KBM-7 (cell line): Measurements from ENCODE around the gene ZFHX2.

Source experiments
- DNase-seq: peaks from one replicate; pipeline ENCODE4 v3.0.0-alpha.2; 2015
- in situ Hi-C: fragments of 300-500 bp; cut with MboI; formaldehyde crosslinking; loops from 2 replicates; pipeline ENCODE4 v1.14.3; 2020; ENCODE audit warnings: low sequenced_read_pairs, low pct_unique_long_range_greater_than_20kb, mixed read lengths

The ZFHX2 gene

DNA sequence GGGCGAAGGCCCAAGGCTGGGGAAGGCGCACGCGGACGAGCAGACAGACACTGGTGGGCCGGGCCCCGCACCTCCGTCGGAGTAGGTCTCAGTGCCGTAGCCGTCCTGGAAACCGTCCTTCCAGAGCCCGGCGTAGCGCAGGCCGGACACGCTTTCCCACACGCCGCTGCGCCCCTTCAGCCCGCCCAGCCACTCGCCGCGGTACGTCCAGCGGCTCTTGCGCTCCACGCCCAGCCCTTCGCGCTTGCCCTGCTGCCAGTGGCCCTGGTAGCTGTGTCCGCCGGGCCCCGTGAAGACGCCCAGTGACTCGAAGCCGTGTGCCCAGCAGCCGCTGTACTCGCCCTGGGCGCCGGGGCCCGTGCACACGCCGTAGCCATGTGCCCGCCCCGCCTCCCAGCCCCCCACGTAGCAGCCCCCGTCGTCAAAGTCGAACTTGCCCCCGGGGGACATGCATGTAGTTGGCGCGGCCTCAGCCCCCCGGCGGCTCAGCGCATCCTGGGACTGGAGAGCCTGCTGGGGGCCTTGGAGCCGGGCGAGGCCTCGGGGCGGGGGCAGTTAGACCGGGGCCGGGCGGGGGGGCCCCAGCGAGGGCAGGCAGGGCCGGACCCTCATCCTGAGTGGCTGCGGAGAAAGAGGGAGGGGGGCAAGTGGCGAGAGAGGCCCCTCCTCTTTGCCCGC lies 25.6 kb upstream of the ZFHX2 start:
- DNase-seq, result no peak

DNA sequence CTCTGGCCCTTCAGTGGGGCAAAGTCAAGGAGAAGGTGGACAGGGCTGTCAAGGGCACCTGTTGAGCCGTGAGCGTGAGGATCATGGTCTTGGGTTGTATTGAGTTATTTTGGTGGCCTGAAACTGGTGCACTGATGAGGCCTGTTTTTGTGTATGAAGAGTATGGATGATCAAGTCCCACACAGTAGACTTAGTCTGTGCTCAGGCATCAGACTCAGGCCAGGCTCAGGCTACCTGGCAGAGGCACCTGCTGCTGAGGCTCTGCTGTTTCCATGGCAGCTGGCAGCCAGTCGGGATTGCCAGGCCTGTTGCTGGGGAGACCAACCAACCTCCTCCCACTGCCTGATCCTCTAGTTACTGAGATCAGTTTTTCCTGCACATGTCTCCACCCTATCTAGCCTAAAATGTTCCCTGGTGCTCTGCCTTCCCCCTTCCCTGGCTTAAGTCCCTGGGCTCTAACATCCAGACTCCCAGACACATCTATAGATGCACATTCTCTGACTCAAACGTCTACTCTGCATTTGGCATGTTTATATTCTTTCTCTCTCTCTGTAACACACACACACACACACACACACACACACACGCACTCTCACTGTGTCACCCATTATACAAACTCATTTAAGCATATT lies 21.9 kb upstream of the ZFHX2 start:
- in situ Hi-C loops, result no loop called here
- DNase-seq, result no peak

More for the DNA sequence above, 25.6 kb upstream of the ZFHX2 start:
- in situ Hi-C loops, result no loop called here

DNA sequence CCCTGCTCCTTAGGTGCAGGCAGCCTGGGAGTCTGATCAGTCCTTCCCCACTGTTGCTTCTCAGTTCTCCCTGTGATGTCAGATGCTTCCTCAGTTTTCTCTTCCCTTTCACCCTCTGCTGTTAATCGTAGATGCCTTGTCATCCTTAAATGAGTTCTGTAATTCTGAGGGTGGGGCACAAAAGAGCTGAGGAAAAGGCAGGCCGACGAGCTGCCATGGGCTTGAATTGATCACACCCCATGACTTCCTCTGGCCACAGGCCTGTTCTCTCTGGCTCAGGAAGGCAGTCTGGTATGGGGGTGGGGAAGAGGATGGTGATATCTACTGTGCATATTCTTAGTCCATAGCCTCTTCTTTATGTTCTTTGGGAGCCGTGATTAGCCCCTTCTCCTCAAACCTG lies 21.3 kb upstream of the ZFHX2 start:
- in situ Hi-C loops, result no loop called here
- DNase-seq, result peak; percentile 62

DNA sequence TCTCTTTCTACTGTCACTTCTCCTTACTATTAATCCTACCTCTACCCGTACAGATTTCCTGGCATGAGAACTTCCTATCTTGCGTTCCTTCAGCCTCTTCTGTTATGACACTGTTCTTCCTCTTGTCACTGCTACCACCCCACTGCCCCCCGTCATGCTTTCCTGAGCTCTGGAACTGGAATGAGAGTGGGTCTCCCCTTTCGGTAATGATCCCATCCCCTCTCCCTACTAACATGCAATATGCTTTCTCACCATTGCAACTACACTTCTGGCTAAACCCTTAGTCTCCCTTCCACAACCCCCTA lies 20.9 kb upstream of the ZFHX2 start:
- no peak for DNase-seq
- in situ Hi-C loops, result no loop called here

DNA sequence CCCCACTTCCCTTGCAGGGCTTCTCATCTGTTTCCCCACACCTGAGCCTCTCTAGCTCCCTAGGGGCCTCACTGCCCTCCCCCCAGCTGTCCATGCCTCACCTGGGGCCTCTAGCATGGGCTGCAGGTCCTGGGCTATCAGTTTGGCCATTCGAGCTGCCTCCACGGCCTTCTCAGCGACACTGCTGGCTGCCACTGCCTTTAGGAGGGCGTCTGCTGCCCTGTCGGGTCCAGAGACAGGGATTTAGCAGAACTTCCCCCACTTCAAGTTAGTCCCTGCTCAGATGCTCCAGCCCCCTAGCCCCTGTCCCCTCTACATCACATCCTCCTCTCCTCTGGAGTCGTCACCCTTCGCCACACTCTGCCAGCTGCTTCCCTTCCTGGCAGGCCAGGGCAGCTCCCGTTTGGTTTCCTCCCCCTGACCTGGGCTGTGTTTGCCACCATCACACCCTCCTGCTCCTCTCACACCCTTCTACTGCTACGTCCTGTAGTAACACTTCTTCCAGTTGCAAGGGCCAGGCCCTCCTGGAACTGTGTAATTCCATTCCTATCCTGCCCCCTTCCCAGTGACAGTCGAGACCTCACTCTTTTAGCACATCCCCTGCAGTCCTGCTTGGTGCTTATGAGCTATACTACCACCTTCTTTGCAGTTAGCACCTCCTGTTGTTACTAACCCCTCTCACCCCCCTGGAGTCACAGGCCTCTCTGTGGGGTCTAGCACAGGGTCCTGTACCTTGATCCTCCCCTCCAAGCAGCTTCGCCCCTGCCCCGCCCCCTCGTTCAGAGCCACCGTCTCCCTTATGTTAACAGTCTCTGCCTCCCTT lies 20.3 kb upstream of the ZFHX2 start:
- DNase-seq, result peak; percentile 48
- in situ Hi-C loops, result no loop called here

DNA sequence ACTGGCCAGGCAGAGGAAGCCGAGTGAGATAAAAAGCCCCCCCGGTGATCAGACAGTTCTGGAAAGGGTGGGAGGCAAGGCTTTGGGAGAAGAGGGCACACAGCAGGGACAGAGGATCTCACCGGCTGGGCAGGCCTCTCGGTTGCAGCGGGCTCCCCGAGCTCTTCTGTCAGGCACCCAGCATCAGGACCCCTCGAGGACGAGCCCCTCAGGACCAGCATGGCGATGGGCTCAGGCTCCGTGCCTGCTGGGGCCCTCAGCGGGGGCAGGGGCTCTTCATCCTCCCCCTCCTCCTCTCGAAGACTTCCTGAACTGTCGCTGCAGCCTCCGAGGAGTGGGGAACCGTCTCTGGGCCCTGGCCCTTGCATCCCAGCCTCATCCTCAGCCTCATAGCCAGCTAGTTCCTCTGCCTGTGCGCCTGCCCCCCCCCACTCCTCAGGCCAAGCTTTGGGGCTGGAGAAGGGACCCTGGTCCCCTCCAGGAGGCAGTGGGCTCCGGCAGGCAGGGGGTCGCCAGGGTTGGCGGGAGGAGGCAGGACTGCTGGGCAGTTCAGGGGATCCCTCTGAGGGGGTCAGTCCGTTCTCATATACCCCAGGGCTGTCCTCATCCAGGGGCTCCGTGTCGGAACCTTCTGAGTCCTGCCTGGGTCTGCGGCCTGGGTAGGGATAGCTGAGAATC lies 19.4 kb upstream of the ZFHX2 start:
- in situ Hi-C loops, result no loop called here
- no peak for DNase-seq

DNA sequence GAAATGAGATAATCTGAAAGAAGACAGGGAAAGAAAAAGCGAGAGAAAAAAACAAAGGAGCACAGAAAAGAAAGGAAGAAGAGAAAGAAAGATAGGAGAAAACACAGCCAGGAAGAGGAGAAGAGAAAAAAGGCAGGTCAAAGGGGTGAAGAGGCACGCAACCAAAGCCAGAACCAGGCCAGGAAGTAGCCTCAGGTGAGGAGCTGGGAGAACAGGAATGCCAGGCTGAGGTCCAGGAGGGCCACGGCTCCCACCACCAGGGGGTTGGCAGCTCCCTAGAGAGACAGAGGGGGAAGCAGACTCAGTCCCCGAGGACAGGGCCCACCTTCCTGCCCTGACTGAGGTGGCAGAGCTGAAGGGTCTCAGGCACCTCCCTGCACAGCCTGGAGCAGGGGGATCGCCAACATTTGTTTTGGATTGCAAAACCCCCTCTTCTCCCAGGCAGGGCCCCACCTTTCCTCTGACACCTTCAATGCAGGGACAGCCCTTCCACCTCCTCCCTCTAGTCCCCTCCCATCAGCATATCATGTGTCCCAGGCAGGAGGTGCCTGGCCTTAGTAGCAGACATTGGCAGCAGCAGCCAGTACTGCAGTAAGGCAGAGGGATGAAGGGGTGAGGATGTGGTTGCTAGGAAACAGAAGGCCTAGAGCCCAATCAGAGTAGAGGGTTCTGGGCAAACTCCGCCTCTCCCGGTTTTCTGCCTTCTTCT lies 18.0 kb upstream of the ZFHX2 start:
- no peak for DNase-seq
- in situ Hi-C loops, result loop anchor here (10.0 kb wide), 1 partner anchor 95 kb away; no protein-coding TSS in a partner anchor

DNA sequence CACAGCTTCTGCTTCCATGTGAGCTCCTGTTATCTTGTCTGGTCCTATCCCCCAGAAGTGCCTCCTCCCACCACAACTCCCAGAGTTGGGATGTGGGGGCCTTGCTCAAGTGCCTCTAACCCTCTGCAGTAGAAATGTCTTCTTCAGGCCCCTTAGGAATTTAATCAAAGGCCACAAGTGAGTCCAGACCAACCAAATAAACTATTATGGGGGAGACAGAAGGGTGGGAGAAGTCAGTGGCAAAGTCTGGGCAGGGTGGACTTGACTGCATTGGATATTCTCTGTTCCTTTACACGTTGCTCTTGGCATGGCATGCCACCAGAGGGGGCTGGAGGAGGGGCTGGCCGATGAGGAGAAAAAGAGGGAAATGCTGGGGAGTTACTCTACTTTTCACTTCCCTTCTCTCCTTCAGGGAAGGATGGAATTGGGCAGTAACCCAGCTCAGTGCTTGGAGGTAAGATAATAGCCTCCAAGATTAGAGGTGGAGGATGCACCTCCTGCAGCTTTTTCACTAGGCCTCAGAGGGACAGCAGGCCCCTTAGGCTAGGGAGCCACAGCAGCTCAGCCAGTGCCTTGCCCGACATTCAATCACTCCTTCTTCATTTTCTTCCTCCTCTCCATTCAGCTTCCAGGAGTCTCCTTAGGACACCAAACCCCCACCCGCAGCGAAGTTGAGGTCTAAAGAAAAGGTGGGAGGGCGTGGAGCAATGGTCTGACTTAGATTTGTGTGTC lies 17.2 kb upstream of the ZFHX2 start:
- DNase-seq, result peak; percentile 73
- in situ Hi-C loops, result loop anchor here (10.0 kb wide), 1 partner anchor 94 kb away; no protein-coding TSS in a partner anchor

DNA sequence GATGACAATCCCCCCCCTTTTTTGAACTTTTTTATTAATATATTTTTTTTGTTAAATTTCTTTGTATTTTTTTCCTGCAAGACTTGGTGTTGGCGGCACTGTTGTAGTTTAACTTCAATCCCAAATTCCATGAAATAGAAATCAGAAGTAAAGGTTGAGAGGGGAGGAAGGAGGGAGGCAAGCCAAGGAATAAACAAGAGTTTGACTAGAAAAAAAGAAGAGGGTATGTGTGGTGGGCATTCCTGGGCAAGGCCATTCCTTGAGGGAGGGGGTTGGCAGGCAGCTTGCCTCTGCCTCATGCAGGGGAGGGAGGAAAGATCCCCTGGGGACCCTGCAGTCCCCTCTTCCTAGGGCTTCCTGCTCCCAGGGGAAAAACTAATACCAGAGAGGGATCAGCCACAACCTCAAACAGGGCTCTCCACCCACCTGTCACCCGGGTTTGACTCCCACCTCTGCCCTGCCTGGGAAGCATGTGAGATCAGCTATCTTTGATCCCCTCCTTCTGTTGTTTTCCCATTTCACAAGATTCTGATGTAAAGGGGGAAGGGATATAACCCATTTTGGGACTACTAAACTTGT lies 16.5 kb upstream of the ZFHX2 start:
- DNase-seq, result no peak

DNA sequence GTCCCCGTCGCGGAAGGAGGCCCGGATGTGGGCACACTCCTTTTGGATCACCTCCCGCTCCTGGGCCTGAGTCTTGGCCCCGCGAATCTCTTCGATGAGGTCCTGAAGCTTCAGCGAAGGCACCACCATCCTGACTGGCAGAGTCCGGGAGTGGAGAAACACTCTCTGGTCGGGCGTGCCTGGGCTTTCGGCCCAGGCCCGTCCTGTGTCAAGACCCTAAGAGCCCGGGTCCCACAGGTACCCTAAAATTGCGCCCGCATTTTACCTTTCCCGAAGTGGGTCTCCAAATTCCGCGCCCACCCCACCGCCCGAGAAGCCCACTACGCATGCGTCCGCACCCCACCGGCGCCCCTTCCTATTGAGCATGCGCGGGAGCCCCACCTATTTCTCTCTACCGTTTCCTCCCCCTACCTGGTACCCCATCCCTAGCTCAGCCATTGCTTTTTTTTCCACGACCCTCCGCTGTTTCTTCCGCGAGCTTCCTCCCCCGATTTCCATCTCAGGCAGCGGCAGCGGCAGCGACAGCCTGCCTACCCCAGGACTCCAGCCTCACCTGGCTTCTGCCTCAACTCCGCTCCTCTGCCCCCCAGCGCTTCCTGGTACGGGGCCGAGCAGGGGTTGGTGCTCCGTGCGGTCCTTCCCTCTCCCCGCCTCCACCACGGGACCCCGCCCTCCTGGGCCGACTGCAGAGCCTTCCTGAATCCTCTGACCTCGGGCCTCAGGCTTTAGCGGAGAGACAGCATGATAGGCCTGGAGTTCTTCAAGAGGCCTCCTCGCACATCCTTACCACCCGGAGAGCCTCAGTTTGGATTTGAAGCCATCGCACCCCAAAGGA lies 15.8 kb upstream of the ZFHX2 start, which contains the start of gene AP1G2:
Gene AP1G2, minus strand, starts transcription at position 606 of the 835 bp plus-strand sequence. Its CDS starts 477 bp downstream, at position 129.
- in situ Hi-C loops, result loop anchor here (10.0 kb wide), 1 partner anchor 93 kb away; no protein-coding TSS in a partner anchor
- DNase-seq, result peak; percentile 92

More for the DNA sequence above, 16.5 kb upstream of the ZFHX2 start:
- in situ Hi-C loops, result loop anchor here (10.0 kb wide), 1 partner anchor 93 kb away; no protein-coding TSS in a partner anchor

DNA sequence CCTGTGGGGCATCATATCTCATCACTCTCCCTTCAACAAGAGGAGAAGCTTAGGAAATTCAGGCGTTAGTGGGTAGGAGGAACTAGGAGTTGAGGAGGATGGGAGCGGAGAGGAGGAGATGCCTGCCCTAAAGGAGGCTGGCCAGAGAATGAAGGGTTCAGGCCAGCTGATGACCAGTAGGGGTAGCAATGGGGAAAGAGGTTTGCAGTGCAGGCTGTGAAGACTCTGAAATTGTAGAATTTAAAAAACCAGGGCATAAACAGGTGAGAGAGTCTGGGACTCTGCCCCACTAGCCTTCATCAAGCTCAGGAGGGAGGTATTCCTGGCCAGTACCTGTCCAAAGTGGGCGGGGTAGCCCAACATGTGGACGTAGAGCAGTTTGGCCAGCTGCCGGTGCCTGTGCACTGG lies 15.2 kb upstream of the ZFHX2 start:
- no peak for DNase-seq
- in situ Hi-C loops, result loop anchor here (10.0 kb wide), 1 partner anchor 92 kb away; no protein-coding TSS in a partner anchor

DNA sequence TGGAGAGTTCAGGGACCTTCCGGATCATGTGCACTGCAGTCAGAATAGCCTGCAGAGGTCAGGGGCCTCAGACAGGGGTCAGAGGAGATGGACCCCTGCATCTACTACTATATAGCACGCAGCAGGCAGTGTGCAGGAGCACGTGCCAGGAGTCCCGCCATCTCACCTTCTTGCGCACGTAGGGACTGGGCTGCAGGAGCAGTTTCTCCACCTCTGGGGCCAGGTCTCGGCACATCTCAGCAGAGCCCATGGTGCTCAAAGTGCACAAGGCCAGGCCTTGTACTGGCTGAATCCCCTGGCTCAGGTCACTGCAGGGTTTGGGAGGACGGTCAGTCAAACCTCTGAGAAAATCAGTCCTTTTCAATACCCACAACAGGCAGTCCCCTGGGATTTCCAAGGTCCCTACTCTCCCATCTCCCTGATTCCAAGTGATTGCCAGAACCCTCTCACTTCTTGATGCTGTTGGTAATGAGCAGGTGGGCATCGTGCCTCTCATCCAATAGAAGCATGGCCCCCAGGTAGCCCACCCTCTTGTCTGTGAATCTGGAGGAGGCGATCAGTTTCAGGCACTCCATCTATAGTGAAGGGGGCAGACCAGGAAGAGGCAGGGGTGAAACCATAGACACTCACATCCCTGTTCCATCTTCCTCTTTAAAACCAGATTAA lies 14.7 kb upstream of the ZFHX2 start:
- no peak for DNase-seq
- in situ Hi-C loops, result loop anchor here (10.0 kb wide), 1 partner anchor 91 kb away; no protein-coding TSS in a partner anchor

DNA sequence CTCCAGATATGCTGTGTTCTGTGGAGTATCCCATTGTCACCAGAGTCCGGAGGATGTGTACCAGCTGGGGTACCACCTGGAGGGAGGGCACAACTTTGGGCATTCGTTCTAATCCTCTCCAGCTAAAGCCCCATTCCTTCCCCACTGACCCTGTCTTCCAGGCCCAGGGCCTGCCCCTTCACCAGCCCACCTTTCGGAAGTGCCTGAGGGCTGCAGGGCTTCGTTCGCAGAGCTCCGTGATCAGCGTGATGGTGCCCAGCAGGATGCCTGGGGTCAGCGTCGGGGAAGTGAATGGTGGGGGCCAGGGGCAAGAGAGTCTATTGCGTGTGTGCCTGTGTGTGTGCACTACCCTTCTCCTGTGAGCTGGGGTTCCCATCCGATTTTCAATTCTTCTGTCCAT lies 14.1 kb upstream of the ZFHX2 start:
- DNase-seq, result no peak
- in situ Hi-C loops, result loop anchor here (10.0 kb wide), 1 partner anchor 91 kb away; no protein-coding TSS in a partner anchor

DNA sequence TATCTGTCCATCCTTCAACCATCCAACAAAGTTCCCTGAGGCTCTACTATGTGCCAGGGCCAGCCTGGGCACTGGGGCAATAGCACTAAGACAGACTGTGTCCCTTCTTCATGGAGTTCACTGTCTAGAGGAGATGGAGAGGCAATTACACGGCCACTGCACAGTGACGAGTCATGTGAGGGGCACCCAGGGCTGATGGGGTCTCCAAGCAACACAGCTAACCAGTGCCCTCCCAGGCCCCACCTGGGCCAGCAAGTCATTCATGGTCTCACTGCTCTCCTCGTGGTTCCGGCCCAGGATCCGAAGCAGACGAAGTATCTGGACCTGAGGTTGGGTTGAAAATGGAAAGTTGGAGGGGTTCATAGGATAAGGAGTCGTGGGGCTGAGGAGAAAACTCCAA lies 13.3 kb upstream of the ZFHX2 start:
- no peak for DNase-seq
- in situ Hi-C loops, result loop anchor here (10.0 kb wide), 1 partner anchor 90 kb away; no protein-coding TSS in a partner anchor

DNA sequence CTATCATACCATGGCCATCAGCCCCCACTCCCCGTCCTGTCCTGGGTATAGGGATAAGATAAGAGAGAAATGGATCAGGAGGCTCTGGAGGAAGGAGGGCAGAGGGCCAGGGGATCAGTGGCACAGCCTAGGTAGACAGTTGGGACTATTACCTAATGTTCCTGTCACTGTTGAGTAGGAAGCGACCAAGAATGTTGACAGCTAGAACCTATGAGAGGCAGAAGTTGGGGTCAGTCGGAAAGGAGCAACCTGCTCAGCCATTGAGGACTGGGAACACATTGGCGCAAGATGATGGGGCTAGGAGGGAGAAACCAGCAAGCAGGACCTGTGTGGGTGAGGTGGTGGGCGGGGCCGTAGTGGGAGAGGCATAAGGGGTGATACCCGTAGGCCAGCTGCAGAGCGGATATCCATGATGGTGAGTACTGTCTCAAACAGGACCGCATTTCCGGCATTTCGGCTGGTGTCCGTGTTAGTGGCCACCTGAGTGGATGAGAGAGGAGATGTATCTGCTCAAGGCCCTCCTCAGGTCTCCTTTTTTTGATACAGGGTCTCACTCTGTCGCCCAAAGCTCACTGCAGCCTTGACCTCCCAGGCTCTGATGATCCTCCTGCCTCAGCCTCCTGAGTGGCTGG lies 12.7 kb upstream of the ZFHX2 start:
- in situ Hi-C loops, result loop anchor here (10.0 kb wide), 1 partner anchor 89 kb away; no protein-coding TSS in a partner anchor
- DNase-seq, result no peak
